Measurements from ENCODE around the gene PRDM16. TPM values are rescaled to one million over a fixed set of nuclear protein-coding genes. Genes with fewer than 3 reads are reported as not detected.

Gene PRDM16
- total RNA-seq, 1 donor from 2014 or later, result 0.79 TPM

DNA sequence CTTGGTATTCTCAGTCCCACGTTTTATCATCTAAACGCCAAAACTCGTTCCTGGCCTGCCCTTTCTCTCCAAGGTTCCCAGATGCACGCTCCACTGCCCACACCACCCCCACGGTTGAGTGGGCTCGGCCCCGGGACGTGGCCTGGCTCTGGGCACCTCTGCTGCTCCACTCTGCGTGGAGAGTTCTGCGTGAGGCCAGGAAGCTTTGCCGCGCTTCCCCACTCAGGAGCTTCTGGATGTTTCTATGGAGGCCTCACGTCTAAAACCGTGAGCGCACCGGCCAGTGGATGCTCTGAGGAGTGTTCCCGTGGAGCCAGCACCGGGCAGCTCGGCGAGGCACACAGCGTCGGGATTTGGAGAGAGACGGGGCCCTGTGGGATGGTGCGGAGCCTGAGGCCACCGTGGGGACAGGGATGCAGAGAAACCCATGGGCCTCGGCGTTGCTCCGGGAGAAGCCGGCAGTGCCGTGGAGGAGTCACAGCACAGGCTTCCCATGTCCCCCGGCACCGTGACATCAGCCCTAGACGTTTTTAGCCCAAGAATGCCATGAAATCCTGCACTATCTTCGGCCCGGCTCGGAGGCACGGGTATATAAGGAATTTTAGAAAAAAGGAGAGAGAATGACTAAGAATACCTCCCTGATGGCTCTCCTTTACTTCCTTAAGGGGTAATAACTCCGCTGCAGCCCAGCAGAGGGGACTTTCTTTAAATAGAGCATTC, 125.9 kb downstream of the PRDM16 start:
- H3K4me3 ChIP-seq (ENCODE audit: low read depth, low read length), result no peak overlapping the region
- H3K36me3 ChIP-seq (ENCODE audit: control insufficient read depth, insufficient read depth, low read length), result no peaks in the 10 kb centered on the region
- H3K27me3 ChIP-seq (ENCODE audit: control insufficient read depth, insufficient read depth, low read length), result no peaks in the 10 kb centered on the region
- no peak for FAIRE-seq
- DNase-seq (ENCODE audit: low read depth), result no peak
- TF ChIP-seq, protein P1, sequence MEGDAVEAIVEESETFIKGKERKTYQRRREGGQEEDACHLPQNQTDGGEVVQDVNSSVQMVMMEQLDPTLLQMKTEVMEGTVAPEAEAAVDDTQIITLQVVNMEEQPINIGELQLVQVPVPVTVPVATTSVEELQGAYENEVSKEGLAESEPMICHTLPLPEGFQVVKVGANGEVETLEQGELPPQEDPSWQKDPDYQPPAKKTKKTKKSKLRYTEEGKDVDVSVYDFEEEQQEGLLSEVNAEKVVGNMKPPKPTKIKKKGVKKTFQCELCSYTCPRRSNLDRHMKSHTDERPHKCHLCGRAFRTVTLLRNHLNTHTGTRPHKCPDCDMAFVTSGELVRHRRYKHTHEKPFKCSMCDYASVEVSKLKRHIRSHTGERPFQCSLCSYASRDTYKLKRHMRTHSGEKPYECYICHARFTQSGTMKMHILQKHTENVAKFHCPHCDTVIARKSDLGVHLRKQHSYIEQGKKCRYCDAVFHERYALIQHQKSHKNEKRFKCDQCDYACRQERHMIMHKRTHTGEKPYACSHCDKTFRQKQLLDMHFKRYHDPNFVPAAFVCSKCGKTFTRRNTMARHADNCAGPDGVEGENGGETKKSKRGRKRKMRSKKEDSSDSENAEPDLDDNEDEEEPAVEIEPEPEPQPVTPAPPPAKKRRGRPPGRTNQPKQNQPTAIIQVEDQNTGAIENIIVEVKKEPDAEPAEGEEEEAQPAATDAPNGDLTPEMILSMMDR (IDR thresholded peaks at IDR 0.05; ENCODE audit: insufficient read depth, low read length, severe bottlenecking), result no peak

GRCh38 chr1:3195480-3195815, 126.4 kb downstream of the PRDM16 start:
- FAIRE-seq (no peak), DNase-seq (ENCODE audit: low read depth) (no peak)
- no peaks in the 10 kb centered on the region for H3K36me3 ChIP-seq (ENCODE audit: control insufficient read depth, insufficient read depth, low read length)
- no peak overlapping the region for H3K4me3 ChIP-seq (ENCODE audit: low read depth, low read length)
- TF ChIP-seq, protein P1 (IDR thresholded peaks at IDR 0.05; ENCODE audit: insufficient read depth, low read length, severe bottlenecking), result no peak
- H3K27me3 ChIP-seq (ENCODE audit: control insufficient read depth, insufficient read depth, low read length), result no peaks in the 10 kb centered on the region

GRCh38 chr1:3195966-3196515, 127.0 kb downstream of the PRDM16 start:
- DNase-seq (ENCODE audit: low read depth) (no peak), FAIRE-seq (no peak)
- no peaks in the 10 kb centered on the region for H3K36me3 ChIP-seq (ENCODE audit: control insufficient read depth, insufficient read depth, low read length)
- no peak overlapping the region for H3K4me3 ChIP-seq (ENCODE audit: low read depth, low read length)
- no peaks in the 10 kb centered on the region for H3K27me3 ChIP-seq (ENCODE audit: control insufficient read depth, insufficient read depth, low read length)
- TF ChIP-seq, protein P1 (IDR thresholded peaks at IDR 0.05; ENCODE audit: insufficient read depth, low read length, severe bottlenecking), result no peak

- TF ChIP-seq, protein P1 (IDR thresholded peaks at IDR 0.05; ENCODE audit: insufficient read depth, low read length, severe bottlenecking), result no peak
- FAIRE-seq, result no peak
- H3K4me3 ChIP-seq (ENCODE audit: low read depth, low read length), result no peak overlapping the region
- DNase-seq (ENCODE audit: low read depth), result no peak
- H3K36me3 ChIP-seq (ENCODE audit: control insufficient read depth, insufficient read depth, low read length), result no peaks in the 10 kb centered on the region
- H3K27me3 ChIP-seq (ENCODE audit: control insufficient read depth, insufficient read depth, low read length), result no peaks in the 10 kb centered on the region
Observed at GRCh38 chr1:3196577-3197245, 127.7 kb downstream of the PRDM16 start.

DNA sequence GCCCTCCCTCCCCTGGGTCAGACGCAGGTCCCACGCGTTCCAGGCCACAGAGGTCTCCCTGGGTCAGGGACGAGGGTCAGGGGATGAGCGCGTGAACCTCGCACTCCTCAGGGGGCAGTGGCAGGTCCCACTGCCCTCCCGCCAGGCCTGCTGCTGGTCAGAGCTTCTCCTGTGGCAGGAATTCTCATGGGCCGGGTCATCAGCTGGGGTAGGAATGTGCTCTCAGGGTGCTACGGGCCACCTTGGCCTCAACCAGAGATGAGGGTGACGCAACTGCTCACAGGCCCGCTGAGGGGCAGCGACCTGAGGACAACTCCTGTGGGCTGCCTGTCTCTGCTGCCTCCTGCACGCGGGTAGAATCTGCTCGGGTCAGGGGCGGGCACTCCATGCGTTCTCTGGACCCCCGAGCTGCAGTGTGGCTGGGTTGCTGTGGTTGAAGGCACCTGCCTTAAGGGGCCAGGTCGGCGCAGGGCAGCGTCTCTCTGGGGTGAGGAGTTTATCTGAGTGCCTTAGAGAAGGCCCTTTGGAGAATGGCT, 128.8 kb downstream of the PRDM16 start:
- no peaks in the 10 kb centered on the region for H3K27me3 ChIP-seq (ENCODE audit: control insufficient read depth, insufficient read depth, low read length)
- H3K36me3 ChIP-seq (ENCODE audit: control insufficient read depth, insufficient read depth, low read length), result no peaks in the 10 kb centered on the region
- no peak overlapping the region for H3K4me3 ChIP-seq (ENCODE audit: low read depth, low read length)
- DNase-seq (ENCODE audit: low read depth), result no peak
- FAIRE-seq, result no peak
- TF ChIP-seq, protein P1 (IDR thresholded peaks at IDR 0.05; ENCODE audit: insufficient read depth, low read length, severe bottlenecking), result no peak

Data from bronchial epithelial cell (primary cell).